ENCODE measurements around the gene FYN.

Gene FYN

GRCh38 chr6:111653434-111653833 lies 219.8 kb downstream of the FYN start:
- ChIA-PET CTCF (interaction anchor here (1.2 kb wide), 2 partner anchors 343 to 390 kb away, joined by 3 to 4 read pairs; no protein-coding TSS in a partner anchor), POLR2A (no interaction called here)
- TF ChIP-seq CTCF (IDR thresholded peaks at IDR 0.05; ENCODE audit: insufficient read depth, low read length, missing control alignments): no peak
- DNase-seq (ENCODE audit: low read depth, low spot score): no peak
- H3K4me3 ChIP-seq (ENCODE audit: low read depth, low read length): no peak overlapping the region

- H3K4me3 ChIP-seq (ENCODE audit: low read depth, low read length): no peak overlapping the region
- CTCF ChIA-PET: interaction anchor here (1.0 kb wide), 1 partner anchor 391 kb away, joined by 3 read pairs; no protein-coding TSS in a partner anchor
- no peak for TF ChIP-seq CTCF (IDR thresholded peaks at IDR 0.05; ENCODE audit: insufficient read depth, low read length, missing control alignments)
- POLR2A ChIA-PET: no interaction called here
- no peak for DNase-seq (ENCODE audit: low read depth, low spot score)
These were observed 221.1 kb downstream of the FYN start for GRCh38 chr6:111652156-111652555.

GRCh38 chr6:111651185-111652034 lies 221.8 kb downstream of the FYN start:
- H3K4me3 ChIP-seq (ENCODE audit: low read depth, low read length): no peak overlapping the region
- ChIA-PET CTCF (interaction anchor here (1.0 kb wide), 1 partner anchor 392 kb away, joined by 3 read pairs; no protein-coding TSS in a partner anchor), POLR2A (no interaction called here)
- no peak for TF ChIP-seq CTCF (IDR thresholded peaks at IDR 0.05; ENCODE audit: insufficient read depth, low read length, missing control alignments)
- no peak for DNase-seq (ENCODE audit: low read depth, low spot score)

GRCh38 chr6:111650049-111650448 lies 223.2 kb downstream of the FYN start:
- CTCF ChIA-PET: interaction anchor here (1.1 to 1.4 kb wide), 2 partner anchors 18 to 21 kb away, joined by 3 to 4 read pairs; no protein-coding TSS in a partner anchor

GRCh38 chr6:111648100-111648499 lies 225.2 kb downstream of the FYN start:
- POLR2A ChIA-PET: no interaction called here
- TF ChIP-seq CTCF (IDR thresholded peaks at IDR 0.05; ENCODE audit: insufficient read depth, low read length, missing control alignments): no peak
- no peak overlapping the region for H3K4me3 ChIP-seq (ENCODE audit: low read depth, low read length)
- DNase-seq (ENCODE audit: low read depth, low spot score): no peak
- CTCF ChIA-PET: interaction anchor here (1.7 kb wide), 1 partner anchor 19 kb away, joined by 7 read pairs; no protein-coding TSS in a partner anchor

More at GRCh38 chr6:111650049-111650448, 223.2 kb downstream of the FYN start:
- POLR2A ChIA-PET: no interaction called here
- TF ChIP-seq CTCF (IDR thresholded peaks at IDR 0.05; ENCODE audit: insufficient read depth, low read length, missing control alignments): no peak
- no peak overlapping the region for H3K4me3 ChIP-seq (ENCODE audit: low read depth, low read length)
- no peak for DNase-seq (ENCODE audit: low read depth, low spot score)

GRCh38 chr6:111646942-111647341 lies 226.3 kb downstream of the FYN start:
- DNase-seq (ENCODE audit: low read depth, low spot score): no peak
- no peak overlapping the region for H3K4me3 ChIP-seq (ENCODE audit: low read depth, low read length)
- POLR2A ChIA-PET: interaction anchor here (0.7 to 1.1 kb wide), 3 partner anchors 19 to 164 kb away, joined by 3 read pairs; partner anchors contain the start of gene REV3L
- CTCF ChIA-PET: interaction anchor here (0.8 to 1.7 kb wide), 3 partner anchors 18 to 388 kb away, joined by 4 to 7 read pairs (median 4); no protein-coding TSS in a partner anchor
- no peak for TF ChIP-seq CTCF (IDR thresholded peaks at IDR 0.05; ENCODE audit: insufficient read depth, low read length, missing control alignments)
